ENCODE data around the gene NOTUM. TPM values are rescaled to one million over a fixed set of nuclear protein-coding genes. Genes with fewer than 3 reads are reported as not detected.

Gene NOTUM
- total RNA-seq, 2 experiments from 2014 or later, result 0.41 to 0.49 TPM

DNA sequence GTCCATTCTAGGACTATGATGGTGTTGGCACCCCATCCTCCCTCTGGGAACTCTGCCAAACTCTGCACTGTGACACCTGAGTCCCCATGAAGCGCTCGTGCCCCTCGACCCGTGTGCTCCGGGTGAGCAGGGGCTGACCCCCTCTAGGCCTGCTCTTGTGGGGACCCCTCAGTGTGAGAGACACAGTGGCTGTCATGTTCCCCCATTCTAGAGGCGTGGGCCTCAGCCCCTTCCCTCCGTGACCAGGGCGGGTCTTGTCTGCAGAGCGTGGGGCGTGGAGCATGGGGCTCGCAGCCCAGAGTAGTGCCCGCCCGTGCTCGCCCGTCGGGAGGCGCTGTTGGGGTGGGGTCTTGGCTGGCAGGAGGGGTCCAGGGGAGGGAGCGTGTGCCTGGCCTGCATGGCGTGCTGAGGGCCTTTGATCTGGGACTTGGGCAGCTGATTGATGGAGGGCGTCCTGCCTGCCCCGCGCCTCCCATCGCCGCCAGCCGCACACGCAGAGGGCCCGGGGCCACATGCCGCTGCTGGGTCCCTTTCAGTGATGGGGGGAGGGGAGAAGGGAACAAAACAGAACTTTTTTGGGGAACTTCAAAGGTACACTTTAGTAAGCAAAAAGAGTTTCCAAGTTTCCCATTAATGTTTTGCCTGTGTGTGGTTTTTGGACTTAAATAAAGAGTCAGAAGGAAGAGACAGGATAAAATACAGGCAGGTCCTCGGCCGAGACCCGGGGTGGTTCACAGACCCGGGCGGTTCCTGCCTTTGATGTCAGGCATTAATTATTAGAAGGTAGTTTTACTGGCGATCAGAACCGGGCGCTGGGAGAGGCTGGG lies 39.2 kb upstream of the NOTUM start:
- Mint-ChIP-seq H3K4me1 (ENCODE audit: low read depth) (no peaks in the 10 kb centered on the region), H3K27ac (no peak overlapping the region), H3K36me3 (ENCODE audit: low read depth) (no peaks in the 10 kb centered on the region), H3K9me3 (no peaks in the 10 kb centered on the region), H3K27me3 (no peaks in the 10 kb centered on the region), H3K4me3 (no peak overlapping the region)
- TF ChIP-seq, protein P1, sequence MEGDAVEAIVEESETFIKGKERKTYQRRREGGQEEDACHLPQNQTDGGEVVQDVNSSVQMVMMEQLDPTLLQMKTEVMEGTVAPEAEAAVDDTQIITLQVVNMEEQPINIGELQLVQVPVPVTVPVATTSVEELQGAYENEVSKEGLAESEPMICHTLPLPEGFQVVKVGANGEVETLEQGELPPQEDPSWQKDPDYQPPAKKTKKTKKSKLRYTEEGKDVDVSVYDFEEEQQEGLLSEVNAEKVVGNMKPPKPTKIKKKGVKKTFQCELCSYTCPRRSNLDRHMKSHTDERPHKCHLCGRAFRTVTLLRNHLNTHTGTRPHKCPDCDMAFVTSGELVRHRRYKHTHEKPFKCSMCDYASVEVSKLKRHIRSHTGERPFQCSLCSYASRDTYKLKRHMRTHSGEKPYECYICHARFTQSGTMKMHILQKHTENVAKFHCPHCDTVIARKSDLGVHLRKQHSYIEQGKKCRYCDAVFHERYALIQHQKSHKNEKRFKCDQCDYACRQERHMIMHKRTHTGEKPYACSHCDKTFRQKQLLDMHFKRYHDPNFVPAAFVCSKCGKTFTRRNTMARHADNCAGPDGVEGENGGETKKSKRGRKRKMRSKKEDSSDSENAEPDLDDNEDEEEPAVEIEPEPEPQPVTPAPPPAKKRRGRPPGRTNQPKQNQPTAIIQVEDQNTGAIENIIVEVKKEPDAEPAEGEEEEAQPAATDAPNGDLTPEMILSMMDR (IDR thresholded peaks at IDR 0.05), result no peak
- ATAC-seq (no peak), DNase-seq (no peak)
- intact Hi-C loops (cut with micrococcal nuclease), result no loop called here
- ChIA-PET CTCF (no interaction called here), POLR2A (no interaction called here)

DNA sequence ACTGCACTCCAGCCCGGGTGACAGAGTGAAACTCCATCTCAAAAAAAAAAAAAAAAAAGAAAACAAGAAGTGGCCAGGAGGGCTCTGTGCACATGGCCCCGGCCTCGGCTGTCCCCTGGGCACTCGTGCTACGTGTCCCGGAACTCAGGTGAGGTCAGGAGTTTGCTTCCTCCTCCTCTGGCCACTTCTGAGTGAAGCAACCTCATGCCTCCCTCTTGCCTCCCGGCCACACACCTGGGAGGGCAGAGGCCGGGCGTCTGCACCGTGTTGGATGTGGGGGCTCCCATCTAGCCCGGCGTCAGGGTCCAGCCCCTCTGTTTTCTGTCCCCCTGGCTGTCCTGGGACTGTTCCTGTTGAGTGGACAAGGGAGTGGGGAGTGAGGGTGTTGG lies 38.6 kb upstream of the NOTUM start:
- ChIA-PET POLR2A (no interaction called here), CTCF (no interaction called here)
- H3K27me3 Mint-ChIP-seq, result no peaks in the 10 kb centered on the region
- no peak overlapping the region for H3K4me3 Mint-ChIP-seq
- DNase-seq, result no peak
- no peak for ATAC-seq
- H3K4me1 Mint-ChIP-seq (ENCODE audit: low read depth), result no peaks in the 10 kb centered on the region
- intact Hi-C loops (cut with micrococcal nuclease), result no loop called here
- no peaks in the 10 kb centered on the region for H3K36me3 Mint-ChIP-seq (ENCODE audit: low read depth)
- TF ChIP-seq, protein P1 (IDR thresholded peaks at IDR 0.05), result no peak
- no peaks in the 10 kb centered on the region for H3K9me3 Mint-ChIP-seq
- H3K27ac Mint-ChIP-seq, result no peak overlapping the region

DNA sequence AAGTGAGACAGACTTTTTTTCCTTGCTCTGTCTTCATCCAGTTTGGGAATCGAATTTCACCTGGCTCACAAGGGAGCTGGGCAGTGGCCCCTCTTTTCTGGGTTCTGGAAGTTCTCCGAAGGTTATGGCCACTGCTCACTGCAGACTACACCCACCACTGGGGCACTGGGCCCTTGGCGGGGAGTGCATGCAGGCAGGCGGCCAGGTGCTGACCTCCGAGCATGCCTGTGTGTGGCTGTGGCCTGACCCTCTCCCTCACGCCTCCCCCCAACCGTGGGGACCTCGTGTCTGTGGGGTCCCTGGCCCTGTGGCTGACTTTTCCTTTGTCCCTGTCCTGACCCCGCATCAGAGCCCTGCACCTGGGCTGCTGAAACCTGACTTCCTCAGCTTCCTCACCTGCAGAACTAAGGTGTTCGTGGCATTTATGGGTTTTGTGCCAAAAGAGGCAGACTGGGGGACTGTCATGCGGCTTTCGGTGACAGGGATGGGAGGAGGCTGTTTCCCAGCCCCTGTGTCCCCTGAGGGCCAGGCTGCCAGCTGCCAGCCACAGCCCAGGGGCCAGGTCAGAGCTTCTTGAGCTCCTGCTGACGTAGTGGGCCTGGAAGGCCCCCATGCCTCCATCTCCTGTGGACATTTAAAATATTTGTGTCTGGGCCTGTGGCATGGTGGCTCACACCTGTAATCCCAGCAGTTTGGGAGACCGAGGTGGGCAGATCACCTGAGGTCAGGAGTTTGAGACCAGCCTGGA lies 37.9 kb upstream of the NOTUM start:
- DNase-seq (no peak), ATAC-seq (no peak)
- H3K27ac Mint-ChIP-seq, result no peak overlapping the region
- H3K4me1 Mint-ChIP-seq (ENCODE audit: low read depth), result no peaks in the 10 kb centered on the region
- no peaks in the 10 kb centered on the region for H3K36me3 Mint-ChIP-seq (ENCODE audit: low read depth)
- H3K27me3 Mint-ChIP-seq, result no peaks in the 10 kb centered on the region
- H3K4me3 Mint-ChIP-seq, result no peak overlapping the region
- ChIA-PET CTCF (no interaction called here), POLR2A (no interaction called here)
- TF ChIP-seq, protein P1 (IDR thresholded peaks at IDR 0.05), result no peak
- H3K9me3 Mint-ChIP-seq, result no peaks in the 10 kb centered on the region
- intact Hi-C loops (cut with micrococcal nuclease), result no loop called here

DNA sequence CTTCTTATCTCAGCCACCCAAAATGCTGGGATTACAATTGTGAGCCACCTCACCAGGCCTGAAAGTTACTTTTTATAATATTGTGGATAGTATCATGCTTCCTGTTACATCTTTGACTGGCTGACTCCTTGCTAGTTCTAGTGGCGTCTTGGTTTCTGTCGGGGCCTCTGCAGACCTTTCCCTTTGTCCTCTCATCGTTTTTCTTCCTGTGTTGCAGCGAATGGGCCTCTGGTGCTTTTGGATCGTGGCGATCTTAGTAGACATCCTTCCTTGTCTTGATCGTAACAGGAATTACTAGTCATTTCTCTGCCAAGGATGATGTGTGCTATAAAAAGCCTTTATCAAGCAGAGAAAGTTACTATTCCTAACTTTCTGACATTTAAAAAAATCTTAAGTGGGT lies 37.2 kb upstream of the NOTUM start:
- no peaks in the 10 kb centered on the region for H3K27me3 Mint-ChIP-seq
- TF ChIP-seq, protein P1 (IDR thresholded peaks at IDR 0.05), result no peak
- ChIA-PET CTCF (interaction anchor here (1.2 kb wide), 2 partner anchors 23 to 38 kb away, joined by 4 read pairs; no protein-coding TSS in a partner anchor), POLR2A (no interaction called here)
- H3K4me1 Mint-ChIP-seq (ENCODE audit: low read depth), result no peaks in the 10 kb centered on the region
- H3K4me3 Mint-ChIP-seq, result no peak overlapping the region
- ATAC-seq (no peak), DNase-seq (no peak)
- no peaks in the 10 kb centered on the region for H3K36me3 Mint-ChIP-seq (ENCODE audit: low read depth)
- intact Hi-C loops (cut with micrococcal nuclease), result no loop called here
- H3K27ac Mint-ChIP-seq, result no peak overlapping the region
- no peaks in the 10 kb centered on the region for H3K9me3 Mint-ChIP-seq

Data from activated CD8-positive, alpha-beta T cell treated with anti-CD3 and anti-CD28 coated beads for 36 hours (primary cell).